Suprapubic skin (tissue), 4 donors: Measurements from ENCODE around the gene AFP.
"Not testable (repeated sequence)": the region's sequence is repeated elsewhere in the genome, so short reads cannot be mapped to it uniquely, and the experiment has no call there.

Source experiments
- CTCF ChIP-seq, 2 donors: fragments of 200-600 bp in 1 of 2; fragments of 450-650 bp in 1 of 2; sonication (generic) in 1 of 2; IDR thresholded peaks; one replicate each; pipeline ENCODE4 v1.5.1; 2016 to 2019; ENCODE audit warnings: antibody characterized with exemption in 2 of 2, mild to moderate bottlenecking in 1 of 2, moderate library complexity in 1 of 2
- POLR2A ChIP-seq, 2 donors: fragments of 450-650 bp; IDR thresholded peaks; one replicate each; pipeline ENCODE4 v1.6.1; 2017; ENCODE audit warnings: antibody characterized with exemption in 2 of 2, mild to moderate bottlenecking in 2 of 2, moderate library complexity in 2 of 2
- POLR2AphosphoS5 ChIP-seq, 3 donors: sonication (generic); formaldehyde crosslinking; IDR thresholded peaks; one replicate each; pipeline ENCODE4 v1.6.1; 2017; ENCODE audit warnings: antibody characterized with exemption in 3 of 3

- not testable (repeated sequence) for TF ChIP-seq POLR2AphosphoS5, CTCF, POLR2A (IDR thresholded peaks at IDR 0.05)
These were observed 46.4 kb upstream of the AFP start for GRCh38 chr4:73389663-73390062.
